Progenitor cell of endocrine pancreas (in vitro differentiated cells): ENCODE results near the gene G6PC3. TPM values are rescaled to one million over a fixed set of nuclear protein-coding genes. Genes with fewer than 3 reads are reported as not detected.

Source experiments
- DNase-seq: peaks from one replicate; pipeline ENCODE4 v3.0.0; 2021; ENCODE audit warnings: low spot score; ENCODE audit not compliant: unreplicated experiment
- H3K27ac Mint-ChIP-seq: 2 replicates; pipeline ENCODE4 v1.8.0; 2021; ENCODE audit warnings: mild to moderate bottlenecking, moderate library complexity, mixed read lengths
- H3K27me3 Mint-ChIP-seq: 2 replicates; pipeline ENCODE4 v1.8.0; 2021; ENCODE audit warnings: mixed read lengths
- H3K36me3 Mint-ChIP-seq: 2 replicates; pipeline ENCODE4 v1.8.0; 2022; ENCODE audit warnings: mixed read lengths; ENCODE audit not compliant: insufficient read depth
- H3K4me1 Mint-ChIP-seq: 2 replicates; pipeline ENCODE4 v1.8.0; 2021; ENCODE audit warnings: low read depth, mixed read lengths
- H3K4me3 Mint-ChIP-seq: 2 replicates; pipeline ENCODE4 v1.8.0; 2021; ENCODE audit warnings: low read depth, mild to moderate bottlenecking, moderate library complexity, mixed read lengths
- H3K9me3 Mint-ChIP-seq: 2 replicates; pipeline ENCODE4 v1.8.0; 2021; ENCODE audit warnings: low read depth, mixed read lengths
- total RNA-seq: library from RNA; stranded (reverse); gene quantifications from 2 replicates; pipeline ENCODE4 v1.2.1, GENCODE V29; 2021
- TF ChIP-seq, protein P1 (sequence below): fragments of 200-600 bp; sonication (generic); IDR thresholded peaks from one replicate; pipeline ENCODE4 v1.5.0; 2021; ENCODE audit warnings: antibody characterized with exemption, mild to moderate bottlenecking; ENCODE audit not compliant: unreplicated experiment

The G6PC3 gene
- total RNA-seq, 1 donor from 2014 or later, result 58.7 TPM

- Mint-ChIP-seq H3K9me3 (no peaks in the 10 kb centered on the region), H3K36me3 (peaks cover 9% of the 10 kb centered on the region)
Observed at GRCh38 chr17:44084921-44085320, 14.4 kb downstream of the G6PC3 start.

GRCh38 chr17:44085908-44086307 lies 15.4 kb downstream of the G6PC3 start:
- H3K4me1 Mint-ChIP-seq, result peaks cover 3% of the 10 kb centered on the region
- TF ChIP-seq, protein P1, sequence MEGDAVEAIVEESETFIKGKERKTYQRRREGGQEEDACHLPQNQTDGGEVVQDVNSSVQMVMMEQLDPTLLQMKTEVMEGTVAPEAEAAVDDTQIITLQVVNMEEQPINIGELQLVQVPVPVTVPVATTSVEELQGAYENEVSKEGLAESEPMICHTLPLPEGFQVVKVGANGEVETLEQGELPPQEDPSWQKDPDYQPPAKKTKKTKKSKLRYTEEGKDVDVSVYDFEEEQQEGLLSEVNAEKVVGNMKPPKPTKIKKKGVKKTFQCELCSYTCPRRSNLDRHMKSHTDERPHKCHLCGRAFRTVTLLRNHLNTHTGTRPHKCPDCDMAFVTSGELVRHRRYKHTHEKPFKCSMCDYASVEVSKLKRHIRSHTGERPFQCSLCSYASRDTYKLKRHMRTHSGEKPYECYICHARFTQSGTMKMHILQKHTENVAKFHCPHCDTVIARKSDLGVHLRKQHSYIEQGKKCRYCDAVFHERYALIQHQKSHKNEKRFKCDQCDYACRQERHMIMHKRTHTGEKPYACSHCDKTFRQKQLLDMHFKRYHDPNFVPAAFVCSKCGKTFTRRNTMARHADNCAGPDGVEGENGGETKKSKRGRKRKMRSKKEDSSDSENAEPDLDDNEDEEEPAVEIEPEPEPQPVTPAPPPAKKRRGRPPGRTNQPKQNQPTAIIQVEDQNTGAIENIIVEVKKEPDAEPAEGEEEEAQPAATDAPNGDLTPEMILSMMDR, result no peak
- H3K4me3 Mint-ChIP-seq, result no peak overlapping the region
- DNase-seq, result no peak
- no peaks in the 10 kb centered on the region for H3K27me3 Mint-ChIP-seq
- H3K36me3 Mint-ChIP-seq, result peaks cover 9% of the 10 kb centered on the region
- H3K27ac Mint-ChIP-seq, result no peak overlapping the region
- no peaks in the 10 kb centered on the region for H3K9me3 Mint-ChIP-seq

More at GRCh38 chr17:44084921-44085320, 14.4 kb downstream of the G6PC3 start:
- TF ChIP-seq, protein P1, result no peak
- H3K27me3 Mint-ChIP-seq, result no peaks in the 10 kb centered on the region
- no peak for DNase-seq
- H3K27ac Mint-ChIP-seq, result peak overlapping the region; percentile 69
- H3K4me1 Mint-ChIP-seq, result peaks cover 3% of the 10 kb centered on the region
- H3K4me3 Mint-ChIP-seq, result no peak overlapping the region

- no peak overlapping the region for H3K4me3 Mint-ChIP-seq
- peaks cover 3% of the 10 kb centered on the region for H3K4me1 Mint-ChIP-seq
- H3K36me3 Mint-ChIP-seq, result peaks cover 9% of the 10 kb centered on the region
- H3K9me3 Mint-ChIP-seq, result no peaks in the 10 kb centered on the region
- no peak for DNase-seq
- TF ChIP-seq, protein P1, result no peak
- no peaks in the 10 kb centered on the region for H3K27me3 Mint-ChIP-seq
- peak overlapping the region; percentile 45 for H3K27ac Mint-ChIP-seq
Observed at GRCh38 chr17:44086364-44087311, 16.1 kb downstream of the G6PC3 start.

DNA sequence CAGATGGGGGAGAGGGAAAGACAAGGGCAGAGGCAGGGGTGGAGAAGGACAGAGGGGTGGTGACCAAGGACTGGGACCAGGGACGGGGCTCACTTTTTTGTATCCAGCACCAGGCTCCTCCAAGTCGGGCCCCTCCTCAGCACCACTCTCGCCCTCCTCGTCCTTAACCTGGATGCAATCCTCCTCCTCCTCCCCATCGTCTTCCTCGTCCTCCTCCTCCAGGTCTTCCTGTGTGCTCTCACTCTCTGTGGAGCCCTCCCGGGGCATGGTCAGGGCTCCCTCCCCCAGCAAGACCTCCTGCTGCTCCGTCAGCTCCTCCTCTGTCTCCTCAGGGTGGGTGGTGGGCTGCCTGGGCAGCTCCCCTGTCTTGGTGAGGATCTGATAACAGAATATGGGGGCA lies 16.8 kb downstream of the G6PC3 start:
- no peak overlapping the region for H3K4me3 Mint-ChIP-seq
- DNase-seq, result no peak
- peaks cover 3% of the 10 kb centered on the region for H3K4me1 Mint-ChIP-seq
- peaks cover 6% of the 10 kb centered on the region for H3K36me3 Mint-ChIP-seq
- peak overlapping the region; percentile 33 for H3K27ac Mint-ChIP-seq
- H3K27me3 Mint-ChIP-seq, result no peaks in the 10 kb centered on the region
- no peaks in the 10 kb centered on the region for H3K9me3 Mint-ChIP-seq
- TF ChIP-seq, protein P1, result no peak

DNA sequence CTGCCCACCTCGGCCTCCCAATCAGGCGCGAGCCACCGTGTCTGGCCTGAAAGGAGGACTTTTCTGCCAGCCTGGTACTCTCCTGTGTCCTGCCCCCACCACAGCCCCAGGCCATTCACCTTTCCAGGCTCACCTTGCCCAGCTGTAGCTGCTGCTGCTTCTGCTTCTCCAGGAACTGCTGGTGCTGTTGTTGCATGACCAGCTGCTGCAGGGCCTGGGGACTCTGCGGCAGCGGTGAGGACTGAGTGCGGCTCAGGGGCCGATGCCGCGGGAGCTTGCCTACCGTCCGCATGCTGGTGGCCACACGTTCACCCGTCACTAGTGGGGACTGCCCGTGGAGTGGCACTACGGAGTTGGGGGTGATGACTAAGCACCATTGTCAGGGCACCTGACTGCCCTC lies 17.7 kb downstream of the G6PC3 start:
- peaks cover 3% of the 10 kb centered on the region for H3K4me1 Mint-ChIP-seq
- no peak overlapping the region for H3K4me3 Mint-ChIP-seq
- DNase-seq, result no peak
- TF ChIP-seq, protein P1, result no peak
- no peaks in the 10 kb centered on the region for H3K9me3 Mint-ChIP-seq
- peaks cover 3% of the 10 kb centered on the region for H3K36me3 Mint-ChIP-seq
- no peaks in the 10 kb centered on the region for H3K27me3 Mint-ChIP-seq
- no peak overlapping the region for H3K27ac Mint-ChIP-seq
